GM10847 (cell line): ENCODE measurements around the gene MCU.

Experiments
- POLR2A ChIP-seq: IDR thresholded peaks from 2 replicates; pipeline ENCODE4 v1.6.1; 2011; ENCODE audit not compliant: insufficient read length; ENCODE audit errors: extremely low read depth

The MCU gene

GRCh38 chr10:72709041-72709440 is 17.1 kb downstream of the MCU start:
- no peak for TF ChIP-seq POLR2A

- TF ChIP-seq POLR2A: no peak
Measured at GRCh38 chr10:72712136-72712535, 20.2 kb downstream of the MCU start.

- TF ChIP-seq POLR2A: no peak
Measured at GRCh38 chr10:72719941-72720592, 28.1 kb downstream of the MCU start.

GRCh38 chr10:72720814-72721660 is 29.1 kb downstream of the MCU start:
- TF ChIP-seq POLR2A: no peak

- TF ChIP-seq POLR2A: no peak
Measured at GRCh38 chr10:72727130-72727529, 35.2 kb downstream of the MCU start.

- no peak for TF ChIP-seq POLR2A
Measured at GRCh38 chr10:72728462-72728861, 36.5 kb downstream of the MCU start.

- TF ChIP-seq POLR2A: no peak
Measured at GRCh38 chr10:72729528-72729927, 37.6 kb downstream of the MCU start.

GRCh38 chr10:72730479-72730878 is 38.5 kb downstream of the MCU start:
- TF ChIP-seq POLR2A: no peak

- TF ChIP-seq POLR2A: no peak
Measured at GRCh38 chr10:72731916-72732419, 40.0 kb downstream of the MCU start.

- TF ChIP-seq POLR2A: no peak
Measured at GRCh38 chr10:72732521-72732920, 40.6 kb downstream of the MCU start.

GRCh38 chr10:72733989-72734388 is 42.0 kb downstream of the MCU start:
- TF ChIP-seq POLR2A: no peak

- TF ChIP-seq POLR2A: no peak
Measured at GRCh38 chr10:72735288-72735936, 43.5 kb downstream of the MCU start.

- TF ChIP-seq POLR2A: no peak
Measured at GRCh38 chr10:72736176-72736827, 44.4 kb downstream of the MCU start.

- no peak for TF ChIP-seq POLR2A
Measured at GRCh38 chr10:72736828-72737220, 44.9 kb downstream of the MCU start.

- no peak for TF ChIP-seq POLR2A
Measured at GRCh38 chr10:72738486-72738885, 46.5 kb downstream of the MCU start.

- no peak for TF ChIP-seq POLR2A
Measured at GRCh38 chr10:72740528-72740927, 48.6 kb downstream of the MCU start.

- no peak for TF ChIP-seq POLR2A
Measured at GRCh38 chr10:72742092-72742491, 50.1 kb downstream of the MCU start.
